GM19455 (cell line): ENCODE data around the gene RNF114.
A peak's percentile ranks its signal among the peaks of the same experiment; 100 is the strongest.
"Not testable (repeated sequence)": the region's sequence is repeated elsewhere in the genome, so short reads cannot be mapped to it uniquely, and the experiment has no call there.

Experiments used
- ATAC-seq: cut with Tn5 transposase; IDR thresholded peaks from one replicate; pipeline ENCODE4 v1.9.1; 2021; ENCODE audit not compliant: unreplicated experiment

The RNF114 gene

GRCh38 chr20:49961413-49961812, 25.2 kb downstream of the RNF114 start:
- ATAC-seq = no peak

GRCh38 chr20:49964964-49965780, 29.0 kb downstream of the RNF114 start:
- ATAC-seq = no peak

- no peak for ATAC-seq
These were observed 29.6 kb downstream of the RNF114 start for GRCh38 chr20:49965781-49966305.

GRCh38 chr20:49966861-49967260, 30.7 kb downstream of the RNF114 start:
- ATAC-seq = no peak

GRCh38 chr20:49969234-49969633, 33.0 kb downstream of the RNF114 start:
- no peak for ATAC-seq

GRCh38 chr20:49969946-49970345, 33.7 kb downstream of the RNF114 start:
- no peak for ATAC-seq

GRCh38 chr20:49970498-49970897, 34.3 kb downstream of the RNF114 start:
- ATAC-seq = no peak

- no peak for ATAC-seq
These were observed 37.8 kb downstream of the RNF114 start for GRCh38 chr20:49973981-49974380.

GRCh38 chr20:49976542-49976941, 40.3 kb downstream of the RNF114 start:
- ATAC-seq = no peak

GRCh38 chr20:49977740-49978139, 41.5 kb downstream of the RNF114 start:
- ATAC-seq = not testable (repeated sequence)

- ATAC-seq = no peak
These were observed 42.5 kb downstream of the RNF114 start for GRCh38 chr20:49978685-49979029.

GRCh38 chr20:49979030-49979832, 43.0 kb downstream of the RNF114 start:
- no peak for ATAC-seq

- ATAC-seq = no peak
These were observed 44.2 kb downstream of the RNF114 start for GRCh38 chr20:49980140-49981008.

- ATAC-seq = no peak
These were observed 45.2 kb downstream of the RNF114 start for GRCh38 chr20:49981218-49982071.

- ATAC-seq = no peak
These were observed 45.8 kb downstream of the RNF114 start for GRCh38 chr20:49982072-49982345.

GRCh38 chr20:49982346-49983122, 46.3 kb downstream of the RNF114 start, which contains the start of gene SNAI1:
SNAI1 (plus strand) TSS chr20:49982980; CDS start chr20:49983060, 80 bp downstream.
- ATAC-seq = peak; percentile 64

- ATAC-seq = no peak
These were observed 47.1 kb downstream of the RNF114 start for GRCh38 chr20:49983123-49983847.

GRCh38 chr20:49983848-49984408, 47.7 kb downstream of the RNF114 start:
- ATAC-seq = no peak
